GM12865 (cell line): ENCODE measurements around the gene NPTN.

ENCODE experiments used
- DNase-seq: peaks from one replicate; pipeline ENCODE4 v3.0.0; 2010; ENCODE audit warnings: low read depth
- H3K4me3 ChIP-seq: 2 replicates; pipeline ENCODE4 v1.5.1; 2011; ENCODE audit warnings: mild to moderate bottlenecking, low read depth, low read length, control low read depth
- TF ChIP-seq, protein P1 (sequence below): IDR thresholded peaks from 2 replicates; pipeline ENCODE4 v1.5.1; 2011; ENCODE audit warnings: low read length, control low read depth, low read depth, inconsistent platforms; ENCODE audit not compliant: insufficient read depth; ENCODE audit errors: missing control alignments

Gene NPTN

GRCh38 chr15:73573037-73573436, 60.2 kb downstream of the NPTN start:
- no peak for DNase-seq
- TF ChIP-seq, protein P1, sequence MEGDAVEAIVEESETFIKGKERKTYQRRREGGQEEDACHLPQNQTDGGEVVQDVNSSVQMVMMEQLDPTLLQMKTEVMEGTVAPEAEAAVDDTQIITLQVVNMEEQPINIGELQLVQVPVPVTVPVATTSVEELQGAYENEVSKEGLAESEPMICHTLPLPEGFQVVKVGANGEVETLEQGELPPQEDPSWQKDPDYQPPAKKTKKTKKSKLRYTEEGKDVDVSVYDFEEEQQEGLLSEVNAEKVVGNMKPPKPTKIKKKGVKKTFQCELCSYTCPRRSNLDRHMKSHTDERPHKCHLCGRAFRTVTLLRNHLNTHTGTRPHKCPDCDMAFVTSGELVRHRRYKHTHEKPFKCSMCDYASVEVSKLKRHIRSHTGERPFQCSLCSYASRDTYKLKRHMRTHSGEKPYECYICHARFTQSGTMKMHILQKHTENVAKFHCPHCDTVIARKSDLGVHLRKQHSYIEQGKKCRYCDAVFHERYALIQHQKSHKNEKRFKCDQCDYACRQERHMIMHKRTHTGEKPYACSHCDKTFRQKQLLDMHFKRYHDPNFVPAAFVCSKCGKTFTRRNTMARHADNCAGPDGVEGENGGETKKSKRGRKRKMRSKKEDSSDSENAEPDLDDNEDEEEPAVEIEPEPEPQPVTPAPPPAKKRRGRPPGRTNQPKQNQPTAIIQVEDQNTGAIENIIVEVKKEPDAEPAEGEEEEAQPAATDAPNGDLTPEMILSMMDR: no peak
- no peak overlapping the region for H3K4me3 ChIP-seq

DNA sequence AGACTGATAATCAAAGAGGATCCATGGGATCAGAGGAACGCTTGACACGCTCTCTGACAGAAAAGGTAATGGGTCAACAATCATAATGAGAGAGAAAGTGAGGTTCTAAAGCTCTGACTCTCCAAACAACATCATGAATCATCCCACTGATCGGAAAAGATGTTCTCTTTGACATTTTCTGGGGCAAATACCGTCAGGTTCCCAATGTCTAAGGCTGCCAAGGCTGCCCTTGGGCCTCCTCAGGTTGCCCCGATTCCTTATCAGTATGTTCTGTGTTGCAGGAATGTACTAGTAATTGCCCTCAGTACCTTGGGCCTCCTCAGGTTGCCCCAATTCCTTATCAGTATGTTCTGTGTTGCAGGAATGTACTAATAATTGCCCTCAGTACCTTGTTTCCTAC, 60.9 kb downstream of the NPTN start:
- no peak for DNase-seq
- TF ChIP-seq, protein P1: no peak
- H3K4me3 ChIP-seq: no peak overlapping the region

DNA sequence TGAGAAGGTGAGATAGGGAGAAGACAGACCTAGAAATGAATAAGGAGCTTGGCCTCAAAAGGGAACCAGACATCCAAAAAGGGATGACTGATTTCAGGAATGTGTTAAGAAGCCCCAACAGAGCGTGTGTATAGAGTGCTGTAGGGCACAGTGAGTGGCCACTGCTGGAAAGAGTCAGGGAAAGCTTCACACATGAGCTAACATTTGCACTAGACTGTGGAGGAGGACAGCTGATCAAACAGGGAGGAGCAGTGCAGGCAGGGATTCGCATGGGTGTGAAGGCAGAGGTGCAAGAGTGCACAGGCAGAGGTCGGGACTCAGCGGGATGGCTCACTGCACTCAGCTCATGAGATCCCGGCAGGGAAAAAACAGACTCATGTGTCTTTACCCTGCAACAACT, 61.8 kb downstream of the NPTN start:
- DNase-seq: no peak
- no peak overlapping the region for H3K4me3 ChIP-seq
- TF ChIP-seq, protein P1: no peak

DNA sequence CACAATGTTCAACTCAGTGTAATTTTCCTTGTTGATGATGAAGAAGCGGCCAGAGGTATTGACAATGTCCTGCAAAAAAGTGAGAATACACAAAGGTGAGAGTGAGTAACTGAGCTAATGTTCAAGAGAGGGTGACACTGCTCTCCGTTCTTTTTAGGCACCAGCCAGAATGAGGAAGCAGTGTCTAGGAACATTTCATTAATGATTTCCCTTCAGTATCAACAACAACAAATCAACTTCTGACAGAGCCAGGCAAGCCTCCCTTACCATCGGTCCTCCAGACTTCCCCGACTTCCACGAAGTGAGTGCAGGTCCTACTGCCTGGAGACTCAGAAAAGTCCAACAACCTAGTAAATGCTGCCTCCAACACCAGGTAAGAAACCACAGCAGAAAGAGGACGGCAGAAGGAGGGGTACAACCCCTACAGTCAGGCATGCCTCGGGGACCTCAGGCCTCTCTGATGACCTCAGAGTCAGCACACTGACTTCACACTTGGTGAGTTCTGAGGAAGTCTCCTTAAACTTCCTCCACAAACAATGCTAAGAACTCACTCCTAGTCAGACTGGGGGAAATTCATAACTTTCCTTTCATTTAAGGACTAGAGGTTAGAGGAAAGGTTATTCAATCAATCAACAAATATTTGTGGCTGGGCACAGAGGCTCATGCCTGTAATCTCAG, 62.7 kb downstream of the NPTN start:
- TF ChIP-seq, protein P1: no peak
- no peak overlapping the region for H3K4me3 ChIP-seq
- DNase-seq: no peak

GRCh38 chr15:73569361-73569760, 63.8 kb downstream of the NPTN start:
- DNase-seq: no peak
- TF ChIP-seq, protein P1: no peak
- H3K4me3 ChIP-seq: no peak overlapping the region

GRCh38 chr15:73568564-73569280, 64.5 kb downstream of the NPTN start:
- DNase-seq: no peak
- TF ChIP-seq, protein P1: no peak
- H3K4me3 ChIP-seq: no peak overlapping the region
